Measurements from ENCODE around the gene SLC13A3.

The SLC13A3 gene

DNA sequence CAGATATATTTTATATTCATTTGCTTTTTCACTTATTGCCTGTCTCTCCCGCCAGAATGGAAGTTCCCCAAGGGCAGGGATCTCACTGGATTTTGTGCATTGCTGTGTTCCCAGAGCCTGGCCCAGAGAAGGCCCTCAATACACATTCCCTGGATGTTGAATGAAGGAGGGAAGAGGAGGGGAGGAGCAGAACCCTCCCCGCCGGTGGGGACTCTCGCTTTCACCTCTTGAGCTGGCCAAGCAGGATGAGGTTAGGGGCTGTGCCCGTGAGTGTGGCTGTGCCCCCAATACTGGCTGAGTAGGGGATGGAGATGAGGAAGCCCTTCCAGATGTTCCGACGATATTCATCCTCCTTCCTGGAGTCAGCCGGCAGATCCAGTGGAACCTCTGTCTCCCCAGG lies 55.3 kb downstream of the SLC13A3 start:
- Mint-ChIP-seq H3K36me3 (ENCODE audit: insufficient read depth) (no peaks in the 10 kb centered on the region), H3K27me3 (peaks cover 8 to 51% of the 10 kb centered on the region in 2 donors), H3K27ac (no peak overlapping the region), H3K9me3 (no peaks in the 10 kb centered on the region), H3K4me3 (no peak overlapping the region), H3K4me1 (ENCODE audit: low read depth in 2 of 2) (peaks cover 0 to 3% of the 10 kb centered on the region in 2 donors)
- ATAC-seq (replicated peaks) (no peak), DNase-seq (no peak)

- H3K27me3 Mint-ChIP-seq: peaks cover 8 to 39% of the 10 kb centered on the region in 2 donors
- H3K4me1 Mint-ChIP-seq (ENCODE audit: low read depth in 2 of 2): peaks cover 0 to 3% of the 10 kb centered on the region in 2 donors
- H3K4me3 Mint-ChIP-seq: no peak overlapping the region
- no peak for ATAC-seq (replicated peaks)
- H3K27ac Mint-ChIP-seq: no peak overlapping the region
- DNase-seq: no peak
- H3K36me3 Mint-ChIP-seq (ENCODE audit: insufficient read depth): no peaks in the 10 kb centered on the region
- H3K9me3 Mint-ChIP-seq: no peaks in the 10 kb centered on the region
Measured at GRCh38 chr20:46594725-46595124, 56.5 kb downstream of the SLC13A3 start.

GRCh38 chr20:46592580-46593362 lies 58.5 kb downstream of the SLC13A3 start:
- no peaks in the 10 kb centered on the region for H3K9me3 Mint-ChIP-seq
- no peak overlapping the region for H3K4me3 Mint-ChIP-seq
- DNase-seq (no peak), ATAC-seq (replicated peaks) (no peak)
- H3K27me3 Mint-ChIP-seq: peaks cover 0 to 23% of the 10 kb centered on the region in 2 donors
- no peaks in the 10 kb centered on the region for H3K36me3 Mint-ChIP-seq (ENCODE audit: insufficient read depth)
- peaks cover 7% of the 10 kb centered on the region in 2 donors for H3K4me1 Mint-ChIP-seq (ENCODE audit: low read depth in 2 of 2)
- no peak overlapping the region for H3K27ac Mint-ChIP-seq

DNA sequence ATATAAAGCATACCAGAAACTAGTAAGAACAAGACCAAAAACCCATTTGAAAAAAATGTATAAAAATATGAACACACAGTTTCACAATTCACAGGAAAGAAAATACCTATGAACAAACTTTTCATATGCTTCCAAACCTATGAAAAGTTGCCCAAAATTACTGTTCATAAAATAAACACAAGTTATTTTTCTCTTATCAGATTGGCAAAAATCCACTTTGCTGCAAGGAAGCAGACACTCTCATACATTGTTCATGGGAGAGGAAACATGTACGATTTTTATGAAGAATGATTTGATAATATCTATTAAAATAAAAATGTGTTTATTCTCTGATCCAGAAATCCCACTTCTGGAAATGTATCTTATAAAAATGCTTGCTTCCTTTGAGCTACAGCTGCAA lies 60.8 kb downstream of the SLC13A3 start:
- no peaks in the 10 kb centered on the region for H3K9me3 Mint-ChIP-seq
- no peak overlapping the region for H3K27ac Mint-ChIP-seq
- H3K27me3 Mint-ChIP-seq: peaks cover 0 to 14% of the 10 kb centered on the region in 2 donors
- no peak overlapping the region for H3K4me3 Mint-ChIP-seq
- DNase-seq: no peak
- ATAC-seq (replicated peaks): no peak
- H3K4me1 Mint-ChIP-seq (ENCODE audit: low read depth in 2 of 2): peaks cover 7% of the 10 kb centered on the region in 2 donors
- no peaks in the 10 kb centered on the region for H3K36me3 Mint-ChIP-seq (ENCODE audit: insufficient read depth)

- ATAC-seq (replicated peaks) (peak; percentile 58), DNase-seq (no peak)
- no peaks in the 10 kb centered on the region for H3K27me3 Mint-ChIP-seq
- H3K9me3 Mint-ChIP-seq: no peaks in the 10 kb centered on the region
- H3K36me3 Mint-ChIP-seq (ENCODE audit: insufficient read depth): no peaks in the 10 kb centered on the region
- H3K4me3 Mint-ChIP-seq: peak overlapping the region in 1 of 2 donors; percentile 50
- H3K4me1 Mint-ChIP-seq (ENCODE audit: low read depth in 2 of 2): peaks cover 7% of the 10 kb centered on the region in 2 donors
- peak overlapping the region in 1 of 2 donors; percentile 23 for H3K27ac Mint-ChIP-seq
Measured at GRCh38 chr20:46588532-46589511, 62.4 kb downstream of the SLC13A3 start.

DNA sequence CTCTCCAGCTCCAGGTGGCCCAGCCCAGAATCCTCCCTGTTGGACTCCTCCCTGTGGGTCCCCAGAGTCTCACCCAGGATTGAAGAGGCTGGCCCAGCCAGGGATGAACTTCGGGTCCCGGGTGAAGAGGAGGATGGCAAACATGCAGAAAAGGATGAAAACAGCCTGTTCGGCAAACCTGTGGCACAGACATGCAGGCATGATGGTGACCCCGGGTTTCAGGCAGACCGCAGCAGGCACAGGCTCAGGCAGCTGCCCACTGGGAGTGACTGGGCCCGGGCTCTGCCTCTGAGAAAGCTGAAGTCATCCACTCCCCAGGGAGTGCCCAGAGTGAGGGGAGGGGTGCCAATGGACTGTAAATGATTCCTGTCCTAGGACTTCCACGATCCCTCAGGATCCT lies 63.3 kb downstream of the SLC13A3 start:
- Mint-ChIP-seq H3K27me3 (no peaks in the 10 kb centered on the region), H3K4me1 (ENCODE audit: low read depth in 2 of 2) (peaks cover 7% of the 10 kb centered on the region in 2 donors), H3K27ac (no peak overlapping the region), H3K4me3 (no peak overlapping the region), H3K9me3 (no peaks in the 10 kb centered on the region), H3K36me3 (ENCODE audit: insufficient read depth) (no peaks in the 10 kb centered on the region)
- DNase-seq (no peak), ATAC-seq (replicated peaks) (no peak)

DNA sequence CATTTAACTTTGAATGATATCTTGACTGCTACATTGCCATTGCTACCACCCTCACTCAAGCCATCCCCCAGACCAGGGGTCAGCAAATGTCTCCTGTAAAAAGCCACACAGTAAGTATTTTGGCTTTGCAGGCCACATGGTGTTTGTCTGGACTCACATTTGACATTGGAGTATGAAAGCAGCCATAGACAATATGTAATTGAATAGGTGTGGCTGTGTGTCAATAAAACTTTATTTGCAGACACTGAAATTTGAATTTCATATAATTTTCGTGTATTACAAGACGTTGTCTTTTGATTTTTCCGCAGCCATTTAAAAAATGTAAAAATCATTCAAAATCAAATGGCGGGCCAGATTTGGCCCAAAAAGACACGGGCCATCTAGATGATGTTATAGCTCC lies 64.5 kb downstream of the SLC13A3 start:
- DNase-seq (no peak), ATAC-seq (replicated peaks) (no peak)
- H3K27me3 Mint-ChIP-seq: peaks cover 0 to 3% of the 10 kb centered on the region in 2 donors
- H3K9me3 Mint-ChIP-seq: no peaks in the 10 kb centered on the region
- no peak overlapping the region for H3K27ac Mint-ChIP-seq
- H3K36me3 Mint-ChIP-seq (ENCODE audit: insufficient read depth): no peaks in the 10 kb centered on the region
- H3K4me3 Mint-ChIP-seq: no peak overlapping the region
- peaks cover 7% of the 10 kb centered on the region in 2 donors for H3K4me1 Mint-ChIP-seq (ENCODE audit: low read depth in 2 of 2)

- no peaks in the 10 kb centered on the region for H3K36me3 Mint-ChIP-seq (ENCODE audit: insufficient read depth)
- H3K4me3 Mint-ChIP-seq: no peak overlapping the region
- no peak for ATAC-seq (replicated peaks)
- DNase-seq: no peak
- no peaks in the 10 kb centered on the region for H3K9me3 Mint-ChIP-seq
- H3K27ac Mint-ChIP-seq: no peak overlapping the region
- H3K27me3 Mint-ChIP-seq: peaks cover 0 to 15% of the 10 kb centered on the region in 2 donors
- H3K4me1 Mint-ChIP-seq (ENCODE audit: low read depth in 2 of 2): peaks cover 6 to 7% of the 10 kb centered on the region in 2 donors
Measured at GRCh38 chr20:46584508-46584907, 66.8 kb downstream of the SLC13A3 start.

DNA sequence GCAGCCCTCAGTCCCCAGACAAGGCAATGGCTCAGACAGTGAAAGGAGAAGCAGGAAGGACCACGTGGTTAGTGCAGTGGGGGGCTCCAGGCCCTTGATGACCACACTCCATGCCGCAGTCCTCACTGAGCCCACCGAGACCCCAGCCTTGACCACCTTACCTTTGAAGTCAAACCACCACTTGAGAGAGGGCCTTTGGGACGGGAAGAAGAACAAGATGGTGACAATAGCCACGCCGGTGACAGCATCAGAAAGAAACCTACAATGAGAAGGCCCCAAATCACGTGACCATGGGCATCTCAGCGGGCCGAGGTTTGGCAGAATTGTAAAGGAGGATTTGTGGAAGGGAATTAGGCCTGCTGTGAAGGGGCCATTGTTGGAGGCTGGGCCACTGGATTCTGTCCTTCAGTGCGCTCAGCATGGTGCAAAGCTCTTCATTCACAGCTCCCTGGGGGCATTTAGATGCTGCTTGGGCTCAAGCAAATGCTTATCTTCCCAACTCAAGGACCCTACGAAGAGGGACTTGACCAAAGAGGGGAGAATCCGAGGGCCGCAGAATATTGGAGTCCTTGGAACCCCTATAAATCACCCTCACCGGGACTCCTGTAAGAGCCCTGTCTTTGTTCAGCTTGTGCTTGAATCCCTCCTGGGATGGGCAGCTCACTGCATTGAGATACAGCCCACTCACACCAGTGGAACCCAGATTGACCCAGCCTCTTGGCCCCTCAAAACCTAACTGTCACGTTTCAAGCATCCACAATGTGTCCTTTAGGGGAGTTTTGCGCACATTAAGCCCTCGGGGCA lies 67.6 kb downstream of the SLC13A3 start:
- no peak for DNase-seq
- peaks cover 0 to 20% of the 10 kb centered on the region in 2 donors for H3K27me3 Mint-ChIP-seq
- no peak overlapping the region for H3K27ac Mint-ChIP-seq
- no peak for ATAC-seq (replicated peaks)
- no peaks in the 10 kb centered on the region for H3K9me3 Mint-ChIP-seq
- no peaks in the 10 kb centered on the region for H3K4me1 Mint-ChIP-seq (ENCODE audit: low read depth in 2 of 2)
- peaks cover 3% of the 10 kb centered on the region for H3K36me3 Mint-ChIP-seq (ENCODE audit: insufficient read depth)
- no peak overlapping the region for H3K4me3 Mint-ChIP-seq

DNA sequence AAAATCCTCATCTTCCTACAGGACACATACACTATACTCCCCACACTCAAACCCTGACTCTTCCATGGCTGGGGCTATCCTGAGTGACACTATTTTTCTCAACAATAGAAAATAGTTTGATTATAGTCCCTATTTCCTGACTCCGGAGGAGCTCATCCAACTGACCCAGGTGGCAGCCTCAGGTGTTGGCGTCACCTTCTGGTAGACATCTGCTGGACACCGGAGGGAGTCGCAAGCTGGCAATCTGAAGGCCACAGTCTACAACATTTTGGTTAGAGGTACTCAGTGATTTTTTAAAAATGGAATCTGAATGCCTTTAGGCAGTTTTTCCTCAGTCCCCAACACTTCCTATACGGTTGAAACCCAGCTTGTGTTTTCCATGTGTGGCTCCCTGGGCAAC lies 68.6 kb downstream of the SLC13A3 start:
- no peak overlapping the region for H3K27ac Mint-ChIP-seq
- no peak overlapping the region for H3K4me3 Mint-ChIP-seq
- DNase-seq (no peak), ATAC-seq (replicated peaks) (no peak)
- peaks cover 3% of the 10 kb centered on the region for H3K36me3 Mint-ChIP-seq (ENCODE audit: insufficient read depth)
- no peaks in the 10 kb centered on the region for H3K9me3 Mint-ChIP-seq
- no peaks in the 10 kb centered on the region for H3K4me1 Mint-ChIP-seq (ENCODE audit: low read depth in 2 of 2)
- H3K27me3 Mint-ChIP-seq: peaks cover 0 to 30% of the 10 kb centered on the region in 2 donors

- Mint-ChIP-seq H3K27ac (no peak overlapping the region), H3K9me3 (no peaks in the 10 kb centered on the region), H3K4me1 (ENCODE audit: low read depth in 2 of 2) (no peaks in the 10 kb centered on the region), H3K36me3 (ENCODE audit: insufficient read depth) (peaks cover 3% of the 10 kb centered on the region), H3K27me3 (peaks cover 0 to 35% of the 10 kb centered on the region in 2 donors), H3K4me3 (no peak overlapping the region)
- DNase-seq: no peak
- ATAC-seq (replicated peaks): no peak
Measured at GRCh38 chr20:46581391-46581790, 69.9 kb downstream of the SLC13A3 start.

DNA sequence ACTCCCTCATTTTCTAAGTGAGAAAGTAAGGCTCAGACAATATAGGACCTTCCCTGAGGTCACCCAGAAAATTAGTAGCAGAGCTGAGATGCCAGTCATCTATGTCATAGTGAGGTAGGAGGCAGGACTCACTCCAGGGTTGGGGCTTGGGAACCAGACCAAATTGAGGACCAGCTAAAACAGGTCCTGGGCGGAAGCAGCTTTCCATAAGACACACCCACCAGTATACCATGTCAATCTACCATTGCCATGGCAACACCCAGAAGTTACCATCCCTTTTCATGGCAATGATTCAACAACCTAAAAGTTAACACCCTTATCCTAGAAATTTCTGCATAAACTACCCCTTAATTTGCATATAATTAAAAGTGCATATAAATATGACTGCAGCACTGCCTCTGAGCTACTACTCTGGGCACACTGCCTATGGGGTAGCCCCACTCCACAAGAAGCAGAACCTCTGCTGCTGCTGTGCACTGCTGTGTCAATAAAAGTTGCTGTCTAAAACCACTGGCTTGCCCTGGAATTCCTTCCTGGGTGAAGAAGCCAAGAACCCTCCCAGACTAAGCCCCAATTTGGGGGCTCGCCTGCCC lies 70.5 kb downstream of the SLC13A3 start:
- Mint-ChIP-seq H3K4me1 (ENCODE audit: low read depth in 2 of 2) (no peaks in the 10 kb centered on the region), H3K36me3 (ENCODE audit: insufficient read depth) (peaks cover 3% of the 10 kb centered on the region), H3K4me3 (no peak overlapping the region), H3K9me3 (no peaks in the 10 kb centered on the region), H3K27me3 (peaks cover 0 to 35% of the 10 kb centered on the region in 2 donors), H3K27ac (no peak overlapping the region)
- DNase-seq (no peak), ATAC-seq (replicated peaks) (no peak)

GRCh38 chr20:46578745-46579144 lies 72.5 kb downstream of the SLC13A3 start:
- ATAC-seq (replicated peaks): no peak
- H3K4me3 Mint-ChIP-seq: no peak overlapping the region
- no peaks in the 10 kb centered on the region for H3K9me3 Mint-ChIP-seq
- no peak for DNase-seq
- H3K27me3 Mint-ChIP-seq: peaks cover 0 to 35% of the 10 kb centered on the region in 2 donors
- peaks cover 3% of the 10 kb centered on the region for H3K36me3 Mint-ChIP-seq (ENCODE audit: insufficient read depth)
- H3K4me1 Mint-ChIP-seq (ENCODE audit: low read depth in 2 of 2): peaks cover 0 to 3% of the 10 kb centered on the region in 2 donors
- H3K27ac Mint-ChIP-seq: no peak overlapping the region
